GM18519 (cell line): ENCODE results near the gene AKT1S1.

Experiments
- ATAC-seq: cut with Tn5 transposase; IDR thresholded peaks from one replicate; pipeline ENCODE4 v1.9.1; 2021; ENCODE audit warnings: mild to moderate bottlenecking, moderate library complexity; ENCODE audit not compliant: unreplicated experiment, low FRiP score

The AKT1S1 gene

DNA sequence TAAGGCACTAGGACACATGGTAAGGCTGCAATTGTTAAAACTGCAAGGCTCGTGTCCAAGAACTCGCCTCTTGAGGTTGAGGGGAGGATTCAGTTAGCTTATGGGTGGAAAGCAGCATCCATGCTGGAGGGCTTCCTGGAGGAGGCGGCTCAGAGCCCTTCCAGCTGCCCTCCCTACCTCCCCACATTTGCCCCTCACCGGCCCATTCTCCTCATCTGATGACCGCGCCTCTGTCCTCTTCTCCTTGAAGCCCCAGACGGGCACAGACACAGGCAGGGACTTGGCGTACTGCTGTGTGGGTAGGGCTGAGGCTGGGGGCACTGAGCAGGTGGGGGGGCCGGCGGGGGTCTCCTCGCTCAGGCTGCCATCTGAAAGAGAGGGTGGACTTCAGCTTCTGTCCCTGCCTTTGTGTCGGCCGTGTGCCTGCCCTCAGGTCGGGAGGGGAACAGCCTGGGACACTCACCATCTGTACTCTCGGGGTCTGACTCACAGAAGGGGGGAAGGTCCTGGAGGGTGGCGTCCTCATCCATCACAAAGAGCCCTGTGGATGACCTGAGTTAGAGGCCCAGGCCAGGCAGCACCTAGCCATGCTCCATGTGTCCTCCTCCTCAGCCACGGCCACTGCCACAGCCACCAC lies 5.7 kb downstream of the AKT1S1 start:
- ATAC-seq, result no peak

DNA sequence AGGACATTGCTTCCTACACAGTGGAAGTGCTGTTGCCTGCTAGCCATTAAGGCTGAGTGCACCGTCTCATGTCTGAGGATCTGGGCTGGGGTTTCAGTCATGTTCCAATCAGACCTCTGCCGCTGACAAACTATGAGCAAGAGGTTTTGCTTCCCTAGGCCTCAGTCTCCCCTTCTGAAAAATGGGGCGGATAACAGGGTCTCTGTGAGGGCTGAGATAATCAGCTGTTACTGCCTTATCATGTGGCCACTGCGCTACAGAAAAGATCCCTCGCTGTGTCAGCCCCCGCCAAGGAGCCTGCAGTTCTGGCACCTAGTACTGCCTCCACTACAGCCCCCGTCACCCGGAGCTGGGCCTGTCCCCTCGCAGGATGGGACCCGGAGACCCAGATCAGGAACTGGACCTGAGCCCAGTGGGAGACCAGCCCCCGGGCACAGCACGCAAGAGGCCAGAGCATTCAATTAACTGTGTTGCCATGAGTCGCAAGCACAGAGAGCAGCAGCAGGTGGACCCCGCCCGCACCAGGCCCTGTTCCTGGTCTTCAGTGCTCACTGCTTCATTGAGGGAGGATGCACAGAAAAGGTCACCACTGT lies 6.8 kb downstream of the AKT1S1 start:
- no peak for ATAC-seq

DNA sequence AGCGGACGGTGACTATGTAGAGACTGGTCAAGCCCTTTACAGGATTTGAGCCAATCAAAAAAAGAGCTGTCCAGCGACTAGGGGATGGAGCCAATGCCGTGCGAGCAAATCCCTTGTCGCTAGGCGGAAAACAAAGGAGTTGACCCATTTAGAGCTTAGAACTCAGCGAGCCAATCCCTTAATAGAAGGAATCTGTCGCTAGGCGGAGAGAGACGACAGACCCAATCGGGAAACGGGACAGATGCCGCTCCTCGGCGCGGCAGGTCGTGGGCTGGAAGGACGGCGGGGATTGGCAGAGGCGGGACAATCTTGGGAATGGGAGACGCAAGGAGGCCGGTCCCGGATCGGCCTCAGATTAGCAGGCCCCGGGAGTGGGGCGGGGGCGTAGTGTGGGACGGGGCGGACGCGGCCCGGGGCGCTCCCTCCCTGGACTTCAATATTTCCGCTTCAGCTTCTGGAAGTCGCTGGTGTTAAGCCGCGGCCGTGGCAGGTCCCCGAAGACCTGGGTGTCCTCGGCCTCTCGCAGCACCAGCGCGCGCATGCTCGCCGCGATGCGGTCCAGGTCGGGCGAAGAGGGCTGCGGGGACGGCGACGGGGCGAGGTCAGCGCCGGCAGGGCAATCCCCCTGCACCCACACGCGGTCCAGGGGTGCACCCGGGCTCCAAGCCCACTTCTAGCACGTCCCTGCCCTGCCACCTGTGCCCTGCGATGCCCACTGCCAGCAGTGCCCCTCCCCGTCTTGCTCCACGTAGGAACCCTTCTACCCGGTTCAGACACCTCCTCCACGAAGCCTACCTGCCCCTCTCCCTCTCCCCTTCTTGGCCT lies 7.5 kb downstream of the AKT1S1 start:
- peak; percentile 55 for ATAC-seq

DNA sequence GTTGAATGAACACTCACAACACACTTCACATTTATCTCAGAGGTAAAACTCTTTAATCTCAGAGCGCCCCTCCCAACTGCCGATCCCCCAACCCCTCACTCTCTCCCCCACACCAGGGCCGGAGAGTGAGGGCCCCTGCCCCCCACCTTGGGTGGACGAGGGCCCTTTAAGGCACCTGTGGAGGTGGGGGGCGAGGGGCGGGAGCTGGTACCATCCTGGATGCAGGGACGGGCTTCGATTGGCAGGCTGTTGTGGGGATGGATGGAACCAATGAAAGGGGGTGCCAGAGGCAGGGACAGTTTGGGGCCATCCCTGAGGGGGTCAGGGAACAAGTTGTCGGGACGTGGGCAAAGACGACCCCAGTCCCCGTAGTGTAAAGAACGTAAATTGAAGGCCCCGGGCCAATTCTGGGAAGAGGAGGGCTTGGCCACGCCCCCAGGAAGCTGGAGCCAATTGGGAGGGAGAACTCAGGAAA lies 8.1 kb downstream of the AKT1S1 start:
- ATAC-seq, result no peak

DNA sequence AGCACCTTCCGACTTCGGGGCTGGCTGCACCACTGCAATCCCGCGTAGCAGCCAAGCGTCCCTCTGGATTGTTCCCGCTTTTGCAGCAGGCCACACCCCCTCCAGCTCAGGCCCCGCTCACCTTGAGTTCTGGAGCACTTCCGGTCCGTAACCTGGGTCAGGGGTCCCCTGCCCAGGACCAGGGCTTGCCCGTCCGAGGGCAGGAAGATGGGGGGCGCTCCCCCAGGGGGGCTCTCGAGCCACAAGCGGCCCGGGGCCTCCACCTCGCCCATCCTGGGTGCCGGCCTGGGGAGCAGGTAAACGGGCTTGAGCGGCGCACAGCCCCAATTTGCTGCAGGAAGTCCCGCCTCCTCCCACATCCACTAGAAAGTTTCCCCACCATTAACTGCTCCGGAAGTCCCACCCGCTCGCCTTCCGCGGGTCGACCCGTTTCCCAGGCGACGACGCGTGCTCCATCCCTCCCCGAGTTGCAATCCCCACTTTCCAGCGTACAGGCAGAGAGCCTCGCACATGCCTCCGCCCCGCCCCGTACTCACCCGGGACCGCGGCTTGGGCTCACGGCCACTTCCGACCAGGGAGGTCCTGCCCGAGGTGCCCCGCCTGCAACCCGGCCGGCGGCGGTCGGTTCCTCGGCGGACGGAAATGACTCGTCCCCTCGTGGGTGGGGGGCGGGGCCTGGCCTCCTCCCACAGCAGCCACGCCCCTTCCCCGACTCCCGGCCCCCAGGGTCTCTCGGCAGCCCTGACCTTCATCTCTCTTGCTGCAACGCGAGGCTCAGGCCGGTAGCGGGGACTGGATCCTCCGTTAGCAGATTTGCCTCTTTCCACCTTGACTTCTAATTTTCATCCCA lies 10.0 kb downstream of the AKT1S1 start, which contains the start of gene PNKP:
Gene PNKP (minus strand): TSS at position 644 of the 850 bp plus-strand sequence. CDS start 372 bp downstream, at position 272.
- no peak for ATAC-seq

DNA sequence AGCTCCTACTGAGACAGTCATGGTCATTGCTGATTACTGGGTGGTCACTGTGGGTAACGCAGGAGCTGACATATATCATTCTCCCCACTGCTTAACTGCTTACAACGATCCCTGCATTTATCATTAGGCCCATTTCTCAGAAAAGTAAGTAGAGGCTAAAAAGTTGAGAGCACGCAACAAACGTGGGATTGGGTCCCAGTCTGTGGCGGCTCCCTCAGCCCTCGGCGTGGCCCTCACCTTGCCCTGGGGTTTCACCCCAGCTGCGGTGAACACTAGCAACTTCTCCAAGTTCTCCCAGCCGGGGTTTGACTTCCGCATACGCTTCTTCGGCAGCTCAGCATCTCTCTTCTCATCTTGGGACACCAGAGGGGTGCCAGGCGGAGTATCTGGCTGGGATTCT lies 12.3 kb downstream of the AKT1S1 start:
- ATAC-seq, result no peak

DNA sequence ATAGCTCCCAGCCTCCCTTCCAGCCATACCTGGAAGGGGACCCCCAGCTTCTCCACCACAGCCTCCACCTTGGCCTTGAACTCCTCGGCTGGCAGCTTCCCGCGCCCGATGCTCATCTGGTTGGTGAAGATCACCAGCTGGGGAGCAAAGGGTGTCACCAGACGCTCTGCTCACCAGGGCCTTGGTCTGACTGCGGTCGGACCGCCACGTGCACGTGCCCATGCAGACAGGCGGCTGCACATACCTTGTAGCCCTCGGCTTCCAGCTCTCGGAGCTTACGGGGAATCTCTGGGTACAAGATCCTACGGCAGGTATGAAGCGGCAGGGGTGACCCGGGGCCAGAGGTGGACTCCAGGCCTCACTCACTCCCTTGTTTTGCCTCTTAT lies 13.2 kb downstream of the AKT1S1 start:
- no peak for ATAC-seq

DNA sequence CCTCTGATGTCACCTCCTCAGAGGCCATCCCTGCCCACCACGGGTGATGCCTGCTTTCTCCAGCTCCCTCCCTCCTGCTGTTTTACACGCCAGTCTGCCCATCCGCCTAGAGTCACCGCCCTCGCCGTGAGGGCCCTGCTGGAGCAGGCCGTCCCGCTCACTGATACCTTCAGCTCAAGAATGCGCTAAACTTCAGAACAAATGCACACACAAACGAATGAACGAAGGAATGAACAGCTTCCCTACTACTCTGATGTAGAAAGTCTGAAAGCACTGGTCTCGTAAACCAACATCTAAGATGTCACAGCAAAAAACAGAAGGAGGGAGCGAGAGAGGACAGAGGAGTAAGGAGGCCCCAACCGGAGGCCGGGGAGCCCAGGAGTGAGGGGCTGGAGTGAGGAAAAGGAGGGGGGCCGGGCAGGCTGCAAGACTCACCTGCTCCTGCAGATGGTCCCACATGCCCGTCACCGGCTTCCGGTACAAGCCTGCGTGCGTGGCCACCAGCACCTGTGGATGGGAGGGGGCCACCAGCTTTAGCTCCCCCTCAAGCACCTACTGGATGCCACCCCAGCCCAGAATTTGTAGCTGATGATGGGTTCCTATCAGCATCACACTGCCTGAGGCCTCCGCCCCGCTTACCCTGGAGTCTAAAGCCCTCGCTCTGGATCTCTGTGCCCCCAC lies 13.8 kb downstream of the AKT1S1 start:
- no peak for ATAC-seq

DNA sequence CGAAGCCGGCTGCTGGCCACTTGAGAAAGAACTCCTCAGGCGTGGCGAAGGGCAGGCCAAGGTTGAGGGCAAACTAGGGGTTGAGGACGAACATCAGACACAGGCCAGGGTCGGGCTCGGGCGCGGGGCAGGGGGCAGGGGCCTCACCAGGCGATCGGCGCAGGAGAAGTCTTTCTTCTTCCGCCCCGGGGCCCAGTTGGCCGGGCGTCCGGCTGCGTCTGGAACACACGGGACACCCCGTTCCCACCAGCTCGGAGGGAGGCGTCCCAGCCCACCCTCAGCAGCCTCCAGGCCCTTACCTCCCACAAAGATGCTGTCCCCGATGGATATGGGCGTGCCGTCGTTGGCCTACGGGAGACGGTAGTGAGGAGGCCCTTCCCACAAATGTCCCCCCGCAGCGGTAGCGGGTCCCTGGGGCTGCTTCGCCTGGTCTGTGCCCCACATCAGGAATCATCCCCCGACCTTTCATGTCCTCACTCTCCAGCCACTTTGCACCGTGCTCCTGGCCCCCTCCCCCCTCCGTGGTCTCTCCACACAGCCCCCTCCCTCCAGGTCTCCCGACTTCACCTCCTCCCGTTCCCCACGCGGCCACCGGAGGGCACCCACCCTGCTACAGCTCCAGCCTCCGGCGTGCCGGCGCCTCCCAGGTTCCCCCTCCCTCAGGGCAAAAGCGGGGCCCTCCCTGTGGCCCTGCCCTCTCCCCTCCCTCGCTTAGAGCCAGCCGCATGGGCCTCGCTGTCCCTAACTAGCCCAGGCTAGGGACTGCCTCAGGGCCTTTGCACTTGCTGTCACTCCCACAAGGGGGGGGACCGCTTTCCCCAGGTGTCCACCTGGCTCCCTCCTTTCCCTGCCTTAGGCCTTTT lies 14.5 kb downstream of the AKT1S1 start:
- ATAC-seq, result no peak

DNA sequence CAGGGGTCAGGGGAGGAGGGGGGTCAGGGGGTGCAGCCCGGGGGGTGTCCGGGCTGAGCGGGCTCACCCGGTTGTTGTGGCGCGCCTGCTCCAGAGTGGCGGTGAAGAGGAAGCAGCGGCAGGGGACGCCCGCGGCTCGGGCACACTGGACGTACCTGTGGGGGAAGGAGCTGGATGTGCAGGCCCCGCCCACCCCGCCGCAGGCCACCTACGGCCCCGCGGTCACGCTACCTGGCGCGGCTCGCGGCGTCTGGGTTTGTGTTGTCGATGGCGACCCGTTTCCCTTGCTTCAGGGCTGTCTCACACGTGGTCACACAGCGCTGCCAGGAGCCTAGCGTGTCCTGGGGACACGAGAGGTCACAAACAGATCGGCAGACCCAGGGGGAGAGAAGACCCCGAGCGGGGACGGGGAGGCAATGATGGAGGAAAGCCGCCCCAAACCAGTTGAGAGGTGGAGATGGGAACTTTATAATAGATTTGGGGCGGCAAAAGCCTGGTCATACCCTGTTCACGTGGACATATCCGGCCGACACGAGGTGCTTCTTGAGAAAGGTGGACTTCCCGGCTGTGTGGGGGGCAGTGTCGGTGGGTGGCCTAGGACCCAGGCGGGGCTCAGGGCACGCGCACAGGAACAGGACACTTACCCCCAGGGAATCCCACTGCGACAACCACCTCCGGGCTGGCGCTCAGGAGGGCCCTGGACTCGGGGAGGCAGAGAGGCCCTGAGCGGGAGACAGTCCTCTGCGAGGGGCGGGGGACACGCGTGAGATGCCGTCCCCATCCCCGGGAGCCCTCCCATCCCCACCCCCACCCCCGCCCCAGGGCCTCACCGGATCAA lies 15.4 kb downstream of the AKT1S1 start:
- ATAC-seq, result no peak

DNA sequence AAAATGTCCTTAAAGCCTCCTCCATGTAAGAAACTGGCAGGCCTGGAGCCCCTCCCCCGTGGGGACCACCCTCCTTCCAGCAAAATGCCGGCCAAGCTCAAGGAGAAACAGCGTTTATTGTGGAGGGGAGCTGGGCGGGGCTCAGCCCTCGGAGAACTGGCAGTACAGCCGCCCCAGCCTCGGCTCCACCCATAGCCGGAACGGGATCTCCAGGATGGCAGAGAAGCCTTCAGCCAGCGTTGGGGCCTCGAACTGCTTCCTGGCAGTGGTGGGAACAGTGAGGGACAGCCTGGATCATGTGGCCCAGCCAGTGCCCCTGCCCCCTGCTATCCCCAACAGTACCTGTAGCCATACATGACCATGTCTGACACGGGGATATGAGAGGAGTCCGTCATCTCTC lies 16.0 kb downstream of the AKT1S1 start:
- ATAC-seq, result no peak

DNA sequence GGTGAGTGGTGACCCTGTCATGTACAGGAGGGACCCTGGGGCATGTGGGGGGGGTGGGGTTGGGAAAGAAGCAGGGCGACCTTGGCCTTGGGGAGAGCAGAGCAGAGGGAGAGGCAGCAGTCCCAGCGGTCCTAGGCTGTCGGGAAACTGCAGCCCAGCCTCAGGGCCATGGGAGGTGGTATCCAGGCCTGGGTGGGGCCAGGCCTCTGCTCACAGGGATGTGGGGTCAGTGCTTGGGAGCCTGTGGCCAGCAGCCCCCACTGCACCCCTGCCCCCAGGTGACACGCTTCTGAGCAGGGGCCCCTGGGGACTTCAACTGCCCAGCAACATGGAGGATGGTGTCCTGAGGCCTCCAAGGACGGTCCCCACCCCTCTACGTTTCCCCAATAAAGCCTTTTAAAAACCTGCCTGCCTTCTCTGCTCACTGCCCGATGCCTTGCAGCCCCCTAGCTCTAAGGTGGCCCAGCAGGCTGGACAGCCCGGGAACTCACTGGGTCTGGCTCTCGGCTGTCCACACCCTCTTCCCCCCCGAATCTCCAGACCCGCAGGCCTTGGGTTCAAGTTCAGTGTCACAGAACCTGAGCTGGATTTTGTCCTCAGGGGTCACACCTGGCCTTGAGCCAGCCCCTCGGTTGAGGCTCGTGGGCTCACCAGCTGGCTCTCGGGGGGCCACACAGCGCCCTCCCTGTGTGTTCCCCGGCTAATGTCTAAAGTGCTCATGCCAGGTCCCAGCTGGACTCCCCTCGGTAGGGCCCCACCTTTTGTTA lies 16.6 kb downstream of the AKT1S1 start:
- no peak for ATAC-seq

DNA sequence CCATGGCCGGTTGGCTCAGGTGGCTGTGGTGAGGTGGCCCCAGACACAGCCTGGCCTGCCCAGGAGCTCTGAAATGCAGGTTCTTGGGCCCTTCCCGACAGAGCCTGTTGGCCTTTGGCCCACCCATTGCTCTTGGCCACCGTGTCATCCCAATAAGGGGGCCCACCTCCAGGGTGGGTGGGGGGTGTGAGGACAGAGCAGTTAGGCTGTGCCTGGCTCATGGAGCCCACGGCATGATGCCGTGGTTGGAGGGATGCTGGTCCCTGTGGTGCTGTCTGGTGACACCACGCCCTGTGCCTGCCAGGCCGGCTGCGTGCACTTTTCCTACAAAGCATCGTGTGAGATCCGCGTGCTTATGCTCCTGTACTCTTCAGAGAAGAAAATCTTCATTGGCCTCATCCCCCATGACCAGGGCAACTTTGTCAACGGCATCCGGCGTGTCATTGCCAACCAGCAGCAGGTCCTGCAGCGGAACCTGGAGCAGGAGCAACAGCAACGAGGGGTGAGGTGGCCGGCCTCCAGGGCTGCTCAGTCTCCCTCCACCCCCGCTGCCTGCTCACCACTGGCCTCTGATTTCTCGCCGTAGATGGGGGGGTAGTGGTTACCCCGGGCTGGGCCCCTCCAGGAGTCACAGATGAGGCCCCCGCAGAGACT lies 17.3 kb downstream of the AKT1S1 start:
- ATAC-seq, result no peak

DNA sequence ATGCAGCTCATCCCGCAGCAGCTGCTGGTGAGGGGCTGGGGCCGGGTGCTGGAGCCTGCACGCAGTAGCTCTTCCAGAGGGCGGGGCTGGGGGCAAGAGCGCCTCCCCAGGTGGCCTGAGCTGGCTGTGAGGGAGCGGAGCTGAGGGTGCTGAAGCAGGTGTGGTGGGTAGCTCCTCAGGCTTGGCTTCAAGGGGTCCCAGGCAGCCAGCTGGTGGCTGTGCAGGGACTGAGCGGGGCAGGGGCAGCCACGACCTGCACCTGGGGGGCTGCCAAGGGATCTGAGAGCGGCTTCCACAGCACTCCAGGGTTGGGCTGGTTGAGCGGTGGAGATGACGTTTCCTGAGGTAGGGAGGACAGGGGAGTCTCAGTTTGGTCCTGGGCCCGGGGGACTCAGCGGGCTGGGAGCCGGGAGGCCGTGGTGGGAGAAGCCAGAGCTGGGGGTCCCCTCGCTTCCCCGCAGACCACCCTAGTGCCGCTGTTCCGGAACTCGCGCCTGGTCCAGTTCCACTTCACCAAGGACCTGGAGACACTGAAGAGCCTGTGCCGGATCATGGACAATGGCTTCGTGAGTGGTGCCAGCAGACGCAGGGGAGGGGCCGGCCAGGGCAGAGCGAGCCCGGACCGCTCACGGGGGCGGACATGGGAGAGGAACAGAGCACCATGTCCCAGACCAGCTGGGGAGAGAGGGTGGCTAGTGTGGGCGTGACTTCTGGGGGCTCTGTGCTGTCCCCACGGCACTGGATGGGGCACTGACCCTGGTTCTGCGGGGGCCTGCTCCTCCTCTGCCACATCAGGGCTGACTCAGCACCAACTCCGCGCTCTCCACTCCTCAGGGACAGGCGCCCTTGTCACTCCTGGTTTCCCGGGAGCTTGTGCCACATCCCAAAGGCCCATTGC lies 18.8 kb downstream of the AKT1S1 start:
- ATAC-seq, result no peak

DNA sequence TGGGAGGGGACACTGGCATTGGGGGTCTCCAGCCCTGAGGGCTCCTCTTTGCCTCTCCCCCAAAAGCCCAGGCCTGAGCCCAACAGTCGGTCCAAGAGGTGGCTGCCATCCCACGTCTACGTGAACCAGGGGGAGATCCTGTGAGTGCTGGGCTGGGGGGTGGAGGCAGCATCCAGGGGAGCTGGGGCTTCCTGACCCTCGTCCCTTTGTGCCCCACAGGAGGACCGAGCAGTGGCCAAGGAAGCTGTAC lies 19.4 kb downstream of the AKT1S1 start:
- ATAC-seq, result no peak

DNA sequence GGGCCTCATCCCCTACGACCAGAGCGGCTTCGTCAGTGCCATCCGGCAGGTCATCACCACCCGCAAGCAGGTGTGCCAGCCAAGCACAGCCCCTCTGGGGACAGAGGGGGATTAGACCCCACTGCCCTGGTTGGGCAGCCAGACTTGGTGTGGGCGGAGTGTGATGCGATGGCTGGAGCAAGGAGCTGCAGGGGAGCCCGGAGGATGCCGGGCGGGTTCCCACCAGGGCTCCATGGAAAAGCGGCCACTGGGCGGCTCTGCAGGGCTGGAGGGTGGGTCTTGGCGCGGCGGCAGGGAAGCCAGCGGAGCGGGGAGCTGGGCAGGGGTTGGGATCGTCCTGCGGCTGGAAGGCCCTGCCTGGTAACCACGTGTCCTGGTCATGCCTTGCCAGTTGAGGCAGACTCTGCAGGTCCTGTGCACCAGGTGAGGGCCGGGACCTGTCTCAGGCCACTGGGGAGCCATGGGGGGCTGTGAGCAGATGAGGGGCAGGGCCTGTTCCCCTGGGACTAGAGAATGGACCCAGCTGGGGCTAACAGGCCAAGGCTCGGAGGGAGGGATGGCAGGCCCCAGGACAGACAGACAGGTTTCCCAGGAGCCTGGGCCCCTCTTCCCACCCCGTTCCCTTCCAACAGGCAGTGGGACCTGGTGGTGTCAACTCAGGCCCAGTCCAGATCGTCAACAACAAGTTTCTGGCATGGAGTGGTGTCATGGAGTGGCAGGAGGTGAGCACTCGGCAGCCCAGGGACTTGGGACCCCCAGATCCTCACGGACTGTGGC lies 19.9 kb downstream of the AKT1S1 start:
- no peak for ATAC-seq
